Breast epithelium (tissue), 3 donors: ENCODE results near the gene TCF4.

Experiments
- POLR2A ChIP-seq: fragments of 450-650 bp; IDR thresholded peaks from one replicate; pipeline ENCODE4 v1.6.1; 2016; ENCODE audit warnings: antibody characterized with exemption, mild to moderate bottlenecking, moderate library complexity
- POLR2AphosphoS5 ChIP-seq, 3 donors: sonication (generic); formaldehyde crosslinking; IDR thresholded peaks; one replicate each; pipeline ENCODE4 v1.6.1; 2017; ENCODE audit warnings: antibody characterized with exemption in 3 of 3
- TF ChIP-seq, protein P1 (sequence below), 3 donors: fragments of 450-650 bp; IDR thresholded peaks; one replicate each; pipeline ENCODE4 v1.5.1; 2016 to 2017; ENCODE audit warnings: antibody characterized with exemption in 3 of 3, mild to moderate bottlenecking in 3 of 3, moderate library complexity in 3 of 3

GRCh38 chr18:55234366-55235093 lies 353.5 kb downstream of the TCF4 start:
- TF ChIP-seq POLR2AphosphoS5 (IDR thresholded peaks at IDR 0.05): no peak
- TF ChIP-seq, protein P1, sequence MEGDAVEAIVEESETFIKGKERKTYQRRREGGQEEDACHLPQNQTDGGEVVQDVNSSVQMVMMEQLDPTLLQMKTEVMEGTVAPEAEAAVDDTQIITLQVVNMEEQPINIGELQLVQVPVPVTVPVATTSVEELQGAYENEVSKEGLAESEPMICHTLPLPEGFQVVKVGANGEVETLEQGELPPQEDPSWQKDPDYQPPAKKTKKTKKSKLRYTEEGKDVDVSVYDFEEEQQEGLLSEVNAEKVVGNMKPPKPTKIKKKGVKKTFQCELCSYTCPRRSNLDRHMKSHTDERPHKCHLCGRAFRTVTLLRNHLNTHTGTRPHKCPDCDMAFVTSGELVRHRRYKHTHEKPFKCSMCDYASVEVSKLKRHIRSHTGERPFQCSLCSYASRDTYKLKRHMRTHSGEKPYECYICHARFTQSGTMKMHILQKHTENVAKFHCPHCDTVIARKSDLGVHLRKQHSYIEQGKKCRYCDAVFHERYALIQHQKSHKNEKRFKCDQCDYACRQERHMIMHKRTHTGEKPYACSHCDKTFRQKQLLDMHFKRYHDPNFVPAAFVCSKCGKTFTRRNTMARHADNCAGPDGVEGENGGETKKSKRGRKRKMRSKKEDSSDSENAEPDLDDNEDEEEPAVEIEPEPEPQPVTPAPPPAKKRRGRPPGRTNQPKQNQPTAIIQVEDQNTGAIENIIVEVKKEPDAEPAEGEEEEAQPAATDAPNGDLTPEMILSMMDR (IDR thresholded peaks at IDR 0.05): peak; percentile 29 to 79 (median 63)
- TF ChIP-seq POLR2A: no peak
